Measurements from ENCODE around the gene METTL16. TPM values are rescaled to one million over a fixed set of nuclear protein-coding genes. Genes with fewer than 3 reads are reported as not detected.

Gene METTL16
- total RNA-seq, 2 donors from 2014 or later = 12.9 to 24.1 TPM

DNA sequence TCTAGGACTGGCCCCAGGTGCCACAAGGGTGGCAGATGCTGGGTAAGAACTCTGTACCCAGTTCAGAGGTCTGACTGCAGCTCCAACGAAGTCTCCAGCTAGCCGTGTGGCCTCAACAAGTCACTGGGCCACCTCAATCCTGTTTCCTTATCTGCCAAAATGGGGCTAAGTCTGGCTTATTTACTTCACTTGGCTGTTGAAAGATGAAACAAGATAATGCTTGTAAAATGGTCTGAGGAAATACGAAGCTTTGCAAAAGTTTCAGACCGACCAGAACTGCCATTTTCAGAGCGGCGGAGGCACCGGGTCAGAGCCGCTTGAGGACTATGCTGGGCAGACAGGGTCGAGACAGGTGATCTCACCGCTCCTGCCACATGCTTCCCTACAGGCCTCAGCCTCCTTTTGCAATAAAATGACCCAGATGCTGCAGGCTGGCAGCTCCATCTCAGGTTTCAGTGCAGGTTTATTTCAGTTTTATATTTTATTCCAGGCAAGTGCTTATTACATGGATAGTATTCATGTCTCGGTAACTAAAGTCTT, 128.0 kb downstream of the METTL16 start:
- intact Hi-C loops (cut with DNase I) = loop anchor here (5.0 kb wide), 1 partner anchor 34 kb away; no protein-coding TSS in a partner anchor
- 69 to 83% methylated on average over 11 of the region's 11 CpGs for WGBS, 2 donors
- Histone ChIP-seq H3K9me3 (no peaks in the 10 kb centered on the region), H3K36me3 (replicated peaks in 1 of 2; ENCODE audit: insufficient read depth in 1 of 2, low read depth in 2 of 2) (peaks cover 0 to 7% of the 10 kb centered on the region in 2 donors), H3K4me3 (no peak overlapping the region), H3K27me3 (no peaks in the 10 kb centered on the region), H3K27ac (peak overlapping the region in 1 of 4 donors; percentile 4), H3K4me1 (peaks cover 10% of the 10 kb centered on the region)
- no peak for TF ChIP-seq POLR2A (IDR thresholded peaks at IDR 0.05)
- TF ChIP-seq, protein P1, sequence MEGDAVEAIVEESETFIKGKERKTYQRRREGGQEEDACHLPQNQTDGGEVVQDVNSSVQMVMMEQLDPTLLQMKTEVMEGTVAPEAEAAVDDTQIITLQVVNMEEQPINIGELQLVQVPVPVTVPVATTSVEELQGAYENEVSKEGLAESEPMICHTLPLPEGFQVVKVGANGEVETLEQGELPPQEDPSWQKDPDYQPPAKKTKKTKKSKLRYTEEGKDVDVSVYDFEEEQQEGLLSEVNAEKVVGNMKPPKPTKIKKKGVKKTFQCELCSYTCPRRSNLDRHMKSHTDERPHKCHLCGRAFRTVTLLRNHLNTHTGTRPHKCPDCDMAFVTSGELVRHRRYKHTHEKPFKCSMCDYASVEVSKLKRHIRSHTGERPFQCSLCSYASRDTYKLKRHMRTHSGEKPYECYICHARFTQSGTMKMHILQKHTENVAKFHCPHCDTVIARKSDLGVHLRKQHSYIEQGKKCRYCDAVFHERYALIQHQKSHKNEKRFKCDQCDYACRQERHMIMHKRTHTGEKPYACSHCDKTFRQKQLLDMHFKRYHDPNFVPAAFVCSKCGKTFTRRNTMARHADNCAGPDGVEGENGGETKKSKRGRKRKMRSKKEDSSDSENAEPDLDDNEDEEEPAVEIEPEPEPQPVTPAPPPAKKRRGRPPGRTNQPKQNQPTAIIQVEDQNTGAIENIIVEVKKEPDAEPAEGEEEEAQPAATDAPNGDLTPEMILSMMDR (IDR thresholded peaks at IDR 0.05) = no peak
- ATAC-seq (no peak), DNase-seq (no peak)

DNA sequence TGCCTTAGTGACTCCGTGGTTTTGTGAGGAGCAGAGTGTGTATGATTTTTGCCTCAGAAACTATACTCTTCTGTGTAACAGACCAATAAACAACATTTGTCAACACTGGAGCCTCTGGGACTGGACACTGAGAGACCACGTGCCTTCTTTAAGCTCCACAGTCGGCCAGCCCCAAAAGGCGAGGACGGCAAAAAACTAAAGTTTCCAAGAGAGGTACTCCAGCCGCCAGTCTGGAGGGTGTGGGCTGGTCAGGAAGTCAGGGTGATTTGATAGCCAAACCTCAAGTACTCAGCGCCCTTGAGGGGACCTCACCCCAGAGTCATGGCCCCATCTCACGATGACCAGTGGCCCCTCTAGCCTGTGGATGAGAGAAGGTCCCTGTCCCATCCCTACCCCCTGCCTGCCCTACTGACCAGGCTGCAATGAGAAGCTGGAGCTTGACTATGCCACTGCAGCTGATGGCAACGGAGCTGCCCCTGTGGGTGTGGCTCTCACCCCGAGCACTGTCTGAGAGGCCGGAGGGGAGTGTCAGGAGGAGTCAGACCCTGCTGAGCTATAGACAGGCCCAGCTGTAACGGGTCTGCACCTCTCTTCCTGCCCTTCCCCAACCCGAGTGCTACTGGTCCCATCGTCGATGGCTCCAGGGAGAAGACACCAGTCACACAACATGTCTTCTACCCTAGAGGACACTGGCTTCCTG, 130.6 kb downstream of the METTL16 start:
- Histone ChIP-seq H3K36me3 (replicated peaks in 1 of 2; ENCODE audit: insufficient read depth in 1 of 2, low read depth in 2 of 2) (no peaks in the 10 kb centered on the region), H3K27me3 (no peaks in the 10 kb centered on the region), H3K27ac (no peak overlapping the region), H3K9me3 (no peaks in the 10 kb centered on the region), H3K4me1 (peaks cover 7% of the 10 kb centered on the region), H3K4me3 (no peak overlapping the region)
- intact Hi-C loops (cut with DNase I) = loop anchor here (5.0 kb wide), 1 partner anchor 36 kb away; no protein-coding TSS in a partner anchor
- no peak for DNase-seq
- no peak for ATAC-seq
- TF ChIP-seq POLR2A (IDR thresholded peaks at IDR 0.05) = no peak
- TF ChIP-seq, protein P1 (IDR thresholded peaks at IDR 0.05) = no peak
- WGBS, 2 donors = 84 to 97% methylated on average over 7 to 14 of the region's 15 CpGs

DNA sequence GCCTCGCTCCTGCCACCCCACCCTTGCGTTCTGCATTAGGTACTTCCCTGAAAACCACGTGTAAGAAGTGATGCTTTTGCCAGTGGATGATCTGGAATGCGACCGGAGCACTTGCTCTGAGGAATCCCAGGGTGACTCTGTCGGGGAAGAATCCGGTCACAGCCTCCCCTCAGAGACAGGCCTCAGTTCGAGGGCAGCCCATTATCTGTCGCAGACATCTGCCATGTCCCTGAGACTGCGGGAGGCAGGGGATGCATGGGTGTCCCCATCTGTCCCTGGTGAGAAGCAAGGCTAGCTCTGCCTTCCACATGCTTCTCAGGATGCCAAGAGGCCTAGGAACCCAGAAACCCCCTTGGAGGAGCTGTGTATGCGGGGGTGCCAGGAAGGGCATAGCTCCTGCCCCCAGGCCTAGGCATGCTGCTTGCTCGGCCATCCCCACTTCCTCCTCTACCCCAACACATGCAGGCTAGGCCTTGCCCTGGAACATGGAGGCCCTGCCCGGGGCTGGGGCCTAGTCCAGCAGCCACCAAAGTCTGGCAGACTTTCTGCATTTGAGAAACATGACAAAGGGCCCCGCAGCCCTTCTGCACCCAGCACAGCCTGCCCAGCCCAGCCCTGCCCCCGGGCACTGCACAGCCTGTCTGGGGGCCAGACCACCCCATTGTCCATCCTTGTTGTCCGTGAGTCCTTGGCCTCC, 131.3 kb downstream of the METTL16 start:
- no peak for ATAC-seq
- intact Hi-C loops (cut with DNase I) = loop anchor here (5.0 kb wide), 1 partner anchor 37 kb away; no protein-coding TSS in a partner anchor
- DNase-seq = no peak
- Histone ChIP-seq H3K27me3 (no peaks in the 10 kb centered on the region), H3K27ac (no peak overlapping the region), H3K4me3 (no peak overlapping the region), H3K4me1 (peaks cover 7% of the 10 kb centered on the region), H3K9me3 (no peaks in the 10 kb centered on the region), H3K36me3 (replicated peaks in 1 of 2; ENCODE audit: insufficient read depth in 1 of 2, low read depth in 2 of 2) (no peaks in the 10 kb centered on the region)
- TF ChIP-seq POLR2A (IDR thresholded peaks at IDR 0.05) = no peak
- TF ChIP-seq, protein P1 (IDR thresholded peaks at IDR 0.05) = no peak
- 86 to 100% methylated on average over 1 to 16 of the region's 16 CpGs for WGBS, 2 donors

DNA sequence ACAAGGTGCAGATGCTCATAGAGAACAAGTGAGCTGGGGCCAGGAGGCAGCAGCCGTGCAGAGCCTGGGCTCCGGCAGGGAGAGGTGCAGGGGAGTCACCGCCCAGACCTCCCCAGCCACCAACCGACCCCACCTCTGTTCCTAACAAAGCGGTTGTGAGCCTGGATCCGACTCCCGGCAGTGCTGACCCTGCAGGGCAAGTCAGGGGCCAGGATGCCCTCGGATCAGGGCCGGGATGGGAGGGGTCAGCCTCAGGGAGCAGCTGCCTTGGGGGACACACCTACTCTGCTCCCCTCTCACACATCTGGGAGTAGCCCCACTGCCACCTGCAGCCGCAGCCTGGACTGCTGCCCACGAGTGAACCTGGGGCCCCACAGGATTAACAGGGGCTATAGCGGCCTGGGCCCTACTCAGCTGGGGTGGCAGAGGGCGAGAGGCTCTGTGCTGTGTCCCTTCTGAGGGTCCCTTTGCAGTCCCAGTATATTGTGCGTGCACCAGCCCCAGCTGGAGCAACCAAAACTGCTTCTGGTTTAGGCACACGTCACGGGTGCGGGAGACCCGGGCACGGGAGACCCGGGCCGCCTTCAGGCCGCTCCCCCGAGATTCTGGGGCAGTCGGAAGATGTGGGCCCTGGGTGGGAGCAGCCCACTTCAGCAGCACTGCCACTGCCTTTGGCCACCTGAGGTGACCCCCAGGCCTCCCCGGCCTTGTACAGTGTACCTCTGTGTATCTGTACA, 132.0 kb downstream of the METTL16 start:
- intact Hi-C loops (cut with DNase I) = loop anchor here (5.0 kb wide), 1 partner anchor 38 kb away; no protein-coding TSS in a partner anchor
- peaks cover 7% of the 10 kb centered on the region for H3K4me1 ChIP-seq
- WGBS, 2 donors = 81 to 86% methylated on average over 6 to 25 of the region's 25 CpGs
- H3K9me3 ChIP-seq = no peaks in the 10 kb centered on the region
- H3K36me3 ChIP-seq (replicated peaks in 1 of 2; ENCODE audit: insufficient read depth in 1 of 2, low read depth in 2 of 2) = no peaks in the 10 kb centered on the region
- DNase-seq (no peak), ATAC-seq (no peak)
- no peaks in the 10 kb centered on the region for H3K27me3 ChIP-seq
- TF ChIP-seq POLR2A (IDR thresholded peaks at IDR 0.05) = no peak
- TF ChIP-seq, protein P1 (IDR thresholded peaks at IDR 0.05) = no peak
- H3K27ac ChIP-seq = no peak overlapping the region
- H3K4me3 ChIP-seq = no peak overlapping the region
